H1 (cell line): ENCODE measurements around the gene VDAC2. TPM values are rescaled to one million over a fixed set of nuclear protein-coding genes. Genes with fewer than 3 reads are reported as not detected.

Experiments
- CTCF ChIA-PET: fragments of 300-600 bp; sonication (Branson Sonifier 250); formaldehyde crosslinking; loops from one replicate; lab custom pipeline; 2021; ENCODE audit not compliant: partially characterized antibody; lab: Charles Lee
- POLR2A ChIA-PET: fragments of 300-600 bp; sonication (Branson Sonifier 250); formaldehyde crosslinking; loops from one replicate; lab custom pipeline; 2021; ENCODE audit warnings: inconsistent platforms; ENCODE audit not compliant: partially characterized antibody; lab: Charles Lee
- DNase-seq, 2 experiments: peaks; one replicate each; pipeline versions ENCODE4 v3.0.0 to v3.0.0-alpha.2; 2010 to 2022; ENCODE audit warnings: low spot score in 2 of 2, low read depth in 1 of 2, mixed read lengths in 1 of 2
- FAIRE-seq: peaks from 2 replicates; lab custom pipeline; 2011; peaks lifted over from hg19 to GRCh38; lab: Jason Lieb, UNC
- H2AFZ ChIP-seq: 2 replicates; pipeline ENCODE4 v1.8.1; 2012; ENCODE audit warnings: low read length, inconsistent platforms
- H2AK5ac ChIP-seq: 2 replicates; pipeline ENCODE4 v1.6.1; 2013; ENCODE audit warnings: low read depth, low read length
- H2BK120ac ChIP-seq: replicated peaks from 2 replicates; pipeline ENCODE3; 2013; ENCODE audit warnings: low read depth, low read length, inconsistent platforms
- H2BK12ac ChIP-seq: 2 replicates; pipeline ENCODE4 v1.6.1; 2013; ENCODE audit warnings: low read depth, low read length
- H2BK15ac ChIP-seq: 2 replicates; pipeline ENCODE4 v1.6.1; 2013; ENCODE audit warnings: low read length
- H2BK20ac ChIP-seq: 2 replicates; pipeline ENCODE4 v1.6.1; 2013; ENCODE audit warnings: low read length
- H2BK5ac ChIP-seq: 2 replicates; pipeline ENCODE4 v1.6.1; 2013; ENCODE audit warnings: low read depth, low read length
- H3K14ac ChIP-seq: 2 replicates; pipeline ENCODE4 v1.6.1; 2013; ENCODE audit warnings: inconsistent platforms; ENCODE audit not compliant: insufficient read length
- H3K18ac ChIP-seq: 2 replicates; pipeline ENCODE4 v1.6.1; 2013; ENCODE audit warnings: low read length; ENCODE audit errors: extremely low read depth
- H3K23ac ChIP-seq: 2 replicates; pipeline ENCODE4 v1.6.1; 2013; ENCODE audit warnings: inconsistent platforms; ENCODE audit not compliant: insufficient read length
- H3K23me2 ChIP-seq: 2 replicates; pipeline ENCODE4 v1.6.1; 2013; ENCODE audit warnings: low read depth, low read length
- H3K27ac ChIP-seq: 2 replicates; pipeline ENCODE4 v1.6.1; 2011; ENCODE audit warnings: low read depth, low read length, inconsistent platforms
- H3K27me3 ChIP-seq, 4 experiments: replicated peaks in 1 of 4; 1 replicate in 1 of 4; 2 replicates in 3 of 4; pipeline versions ENCODE4 v1.6.1 to v1.8.1; 2011 to 2013; ENCODE audit warnings: low read length in 3 of 4, mild to moderate bottlenecking in 3 of 4, inconsistent platforms in 2 of 4, mixed read lengths in 2 of 4, moderate library complexity in 1 of 4; ENCODE audit not compliant: control insufficient read depth in 3 of 4, insufficient read depth in 3 of 4; ENCODE audit errors: extremely low read depth in 1 of 4
- H3K36me3 ChIP-seq, 4 experiments: 2 replicates each; pipeline versions ENCODE4 v1.6.1 to v1.8.1; 2011 to 2013; ENCODE audit warnings: mild to moderate bottlenecking in 4 of 4, low read length in 3 of 4, moderate library complexity in 2 of 4, control low read depth in 1 of 4, inconsistent platforms in 1 of 4; ENCODE audit not compliant: insufficient read depth in 4 of 4, control insufficient read depth in 2 of 4
- H3K4ac ChIP-seq: replicated peaks from 2 replicates; pipeline ENCODE3; 2013; ENCODE audit warnings: low read length, low read depth, mixed read lengths, inconsistent platforms; ENCODE audit not compliant: insufficient read length
- H3K4me1 ChIP-seq, 4 experiments: replicated peaks in 1 of 4; 1 replicate in 1 of 4; 2 replicates in 3 of 4; pipeline versions ENCODE4 v1.6.1 to v1.8.1; 2011 to 2013; ENCODE audit warnings: low read length in 3 of 4, inconsistent platforms in 2 of 4, mixed read lengths in 1 of 4; ENCODE audit not compliant: insufficient read depth in 4 of 4, control insufficient read depth in 3 of 4
- H3K4me2 ChIP-seq, 2 experiments: 2 replicates each; pipeline versions ENCODE4 v1.6.1 to v1.8.1; 2011 to 2013; ENCODE audit warnings: low read depth in 2 of 2, low read length in 2 of 2, control low read depth in 1 of 2, inconsistent platforms in 1 of 2, mild to moderate bottlenecking in 1 of 2; ENCODE audit not compliant: insufficient read depth in 1 of 2
- H3K4me3 ChIP-seq, 4 experiments: fragments of 200-600, 300-600 bp in 1 of 4; sonication (generic), shearing (Covaris generic), sonication (Bioruptor Twin) in 1 of 4; 2 replicates each; pipeline versions ENCODE4 v1.5.1 to v1.8.1; 2011 to 2016; ENCODE audit warnings: low read length in 4 of 4, low read depth in 3 of 4, control low read depth in 2 of 4, inconsistent platforms in 2 of 4, mild to moderate bottlenecking in 2 of 4, mixed read lengths in 1 of 4, moderate library complexity in 1 of 4; ENCODE audit not compliant: insufficient read depth in 2 of 4; ENCODE audit errors: extremely low read depth in 1 of 4
- H3K56ac ChIP-seq: replicated peaks from 2 replicates; pipeline ENCODE3; 2013; ENCODE audit warnings: low read depth, mild to moderate bottlenecking, mixed read lengths, low read length, inconsistent platforms; ENCODE audit not compliant: insufficient read length
- H3K79me1 ChIP-seq: 2 replicates; pipeline ENCODE4 v1.6.1; 2013; ENCODE audit warnings: low read depth, low read length, control low read depth
- H3K79me2 ChIP-seq, 2 experiments: 2 replicates each; pipeline versions ENCODE4 v1.6.1 to v1.8.1; 2012 to 2013; ENCODE audit warnings: low read length in 2 of 2, mild to moderate bottlenecking in 2 of 2, inconsistent platforms in 1 of 2; ENCODE audit not compliant: insufficient read depth in 2 of 2, control insufficient read depth in 1 of 2
- H3K9ac ChIP-seq, 4 experiments: replicated peaks in 1 of 4; 1 replicate in 1 of 4; 2 replicates in 3 of 4; pipeline versions ENCODE4 v1.6.1 to v1.8.1; 2011 to 2013; ENCODE audit warnings: low read depth in 3 of 4, low read length in 3 of 4, control low read depth in 2 of 4, mild to moderate bottlenecking in 2 of 4, moderate library complexity in 2 of 4, inconsistent platforms in 1 of 4; ENCODE audit errors: extremely low read depth in 1 of 4
- H3K9me3 ChIP-seq, 2 experiments: 2 replicates each; pipeline versions ENCODE4 v1.6.1 to v1.8.1; 2012 to 2013; ENCODE audit warnings: mild to moderate bottlenecking in 2 of 2, moderate library complexity in 2 of 2, control low read depth in 1 of 2, inconsistent platforms in 1 of 2, low read depth in 1 of 2, low read length in 1 of 2, mixed read lengths in 1 of 2; ENCODE audit not compliant: insufficient read depth in 2 of 2
- H4K20me1 ChIP-seq, 2 experiments: replicated peaks in 1 of 2; 2 replicates each; pipeline versions ENCODE3 to v1.8.1; 2011 to 2013; ENCODE audit warnings: inconsistent platforms in 2 of 2, low read length in 2 of 2, mild to moderate bottlenecking in 1 of 2; ENCODE audit not compliant: insufficient read depth in 2 of 2, control insufficient read depth in 1 of 2
- H4K5ac ChIP-seq: 2 replicates; pipeline ENCODE4 v1.6.1; 2013; ENCODE audit warnings: low read length, low read depth, mixed read lengths, inconsistent platforms; ENCODE audit not compliant: insufficient read length
- H4K8ac ChIP-seq: 2 replicates; pipeline ENCODE4 v1.8.0; 2013; ENCODE audit warnings: mild to moderate bottlenecking, moderate library complexity, low read length, inconsistent platforms; ENCODE audit not compliant: insufficient read depth; ENCODE audit errors: extremely low read depth
- H4K91ac ChIP-seq: replicated peaks from 2 replicates; pipeline ENCODE3; 2013; ENCODE audit warnings: low read length, mixed read lengths, inconsistent platforms; ENCODE audit not compliant: insufficient read length
- SP1 ChIP-seq: IDR thresholded peaks from 2 replicates; pipeline ENCODE4 v1.6.1; 2011; ENCODE audit warnings: low read depth, low read length
- TEAD4 ChIP-seq: IDR thresholded peaks from 2 replicates; pipeline ENCODE4 v1.6.1; 2012; ENCODE audit warnings: low read depth, low read length, inconsistent platforms, mixed read lengths
- WGBS, 2 experiments: shearing (Covaris generic) in 1 of 2; methylation state at CpG; one replicate each; pipeline versions ENCODE4 v1.1.6 to v1.1.7; 2013 to 2015; ENCODE audit warnings: low lambda C conversion rate in 2 of 2, mixed read lengths in 2 of 2, inconsistent platforms in 1 of 2, low coverage in 1 of 2, missing lambda C conversion rate in 1 of 2; ENCODE audit not compliant: insufficient replicate concordance in 2 of 2, insufficient coverage in 1 of 2, insufficient read length in 1 of 2; ENCODE audit errors: extremely low coverage in 1 of 2, missing lambda C conversion rate in 1 of 2; 5-methylcytosine and 5-hydroxymethylcytosine counted together
- polyA plus RNA-seq, 7 experiments: library from polyadenylated mRNA; depleted of rRNA in 3 of 7; stranded (reverse) in 5 of 7; unstranded in 2 of 7; fragments of >200 nt in 5 of 7; fragments of 200-250 nt in 2 of 7; gene quantifications; 1 replicate in 5 of 7; 2 replicates in 1 of 7; 4 replicates in 1 of 7; pipeline versions ENCODE4 v1.2.1 to v1.2.3, GENCODE V29; 2011 to 2013; ENCODE audit warnings: missing spikeins in 2 of 7, mixed read lengths in 2 of 7
- total RNA-seq: library from RNA; stranded (reverse); fragmentation: NEBNext Ultra II Directional; extraction: Animal tissue kit (Norgen Biotek cat#: 25700); gene quantifications from 2 replicates; pipeline ENCODE4 v1.2.1, GENCODE V29; 2021

The VDAC2 gene
- total and polyA plus RNA-seq, 2 of the 8 experiments (the other 6 are each of a cell fraction or from before 2014, with no cell fraction given): 89.8 to 284 TPM

DNA sequence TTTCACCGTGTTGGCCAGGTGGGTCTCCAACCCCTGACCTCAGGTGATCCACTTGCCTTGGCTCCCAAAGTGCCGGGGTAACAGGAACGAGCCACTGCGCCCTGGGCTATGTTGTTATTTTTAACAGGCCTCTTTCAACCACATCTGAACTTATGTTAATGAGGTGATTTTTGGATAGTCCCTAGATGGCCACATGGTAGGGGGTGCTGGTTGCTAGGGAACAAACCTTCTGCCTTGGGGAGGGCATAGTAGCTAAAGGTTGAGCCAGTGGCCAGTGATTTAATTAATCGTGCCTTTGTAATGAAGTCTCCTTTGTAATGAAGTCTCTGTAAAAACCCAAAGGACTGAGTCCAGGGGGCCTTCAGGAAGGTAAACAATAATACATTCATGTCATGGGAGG lies 16.1 kb downstream of the VDAC2 start:
- ChIA-PET POLR2A (interaction anchor here (0.6 to 27.6 kb wide), 4 partner anchors 7 to 994 kb away, joined by 3 to 801 read pairs (median 110); partner anchors contain the start of genes COMTD1 and VDAC2), CTCF (interaction anchor here (0.6 to 18.9 kb wide), 6 partner anchors 18 to 120 kb away, joined by 3 to 209 read pairs (median 3); partner anchors contain the start of genes SAMD8 and VDAC2)
- no peak overlapping the region for H4K8ac ChIP-seq
- no peak overlapping the region for H3K27ac ChIP-seq
- H2AK5ac ChIP-seq: peak overlapping the region; percentile 55; the same call in 1 of the 2 replicates
- H2BK120ac ChIP-seq: no peak overlapping the region
- no peaks in the 10 kb centered on the region for H3K23me2 ChIP-seq
- H4K91ac ChIP-seq: no peak overlapping the region
- H3K79me1 ChIP-seq: peaks cover 4% of the 10 kb centered on the region; the same call in 1 of the 2 replicates
- H3K4me2 ChIP-seq: peak overlapping the region; percentile 45 to 53
- 68% methylated on average over 5 of the region's 5 CpGs; no CpG with 5 or more reads in 1 of the 2 experiments for WGBS, 2 experiments
- no peak overlapping the region for H4K5ac ChIP-seq
- H3K14ac ChIP-seq: no peak overlapping the region
- peaks cover 11 to 72% (median 31%) of the 10 kb centered on the region in 4 experiments for H3K36me3 ChIP-seq
- no peak overlapping the region; the same call in 1 of the 2 replicates for H2BK12ac ChIP-seq
- peak overlapping the region; percentile 72; the same call in 1 of the 2 replicates for H2BK5ac ChIP-seq
- H3K9ac ChIP-seq: no peak overlapping the region
- H2BK20ac ChIP-seq: no peak overlapping the region
- no peaks in the 10 kb centered on the region for H3K9me3 ChIP-seq
- H3K27me3 ChIP-seq: no peaks in the 10 kb centered on the region
- peak overlapping the region in 1 of 4 experiments; percentile 4; a peak in 1 of 8 replicates for H3K4me3 ChIP-seq
- peaks cover 14 to 42% (median 32%) of the 10 kb centered on the region in 4 experiments for H3K4me1 ChIP-seq
- H3K23ac ChIP-seq: no peak overlapping the region
- DNase-seq (no peak), FAIRE-seq (no peak)
- 0 out of 2 replicates have a peak overlapping the region, but pooled peaks have one; percentile 37 for H2BK15ac ChIP-seq
- no peak overlapping the region for H2AFZ ChIP-seq
- H3K4ac ChIP-seq: no peak overlapping the region
- peak overlapping the region; percentile 29; the same call in 1 of the 2 replicates for H3K18ac ChIP-seq
- peaks cover 6 to 64% of the 10 kb centered on the region in 2 experiments for H3K79me2 ChIP-seq
- peaks cover 3 to 10% of the 10 kb centered on the region in 2 experiments for H4K20me1 ChIP-seq
- no peak overlapping the region for H3K56ac ChIP-seq
- TF ChIP-seq SP1: no peak
- no peak for TF ChIP-seq TEAD4
- TF ChIP-seq, all 59 proteins: peak for 0
